Measurements from ENCODE around the gene DPP6.
"Not testable (repeated sequence)": the region's sequence is repeated elsewhere in the genome, so short reads cannot be mapped to it uniquely, and the experiment has no call there.

- not testable (repeated sequence) for TF ChIP-seq CTCF, POLR2A, POLR2AphosphoS5 (IDR thresholded peaks at IDR 0.05)
Observed at GRCh38 chr7:154051006-154051642, 1.1 kb upstream of the DPP6 start.
